ENCODE measurements around the gene LRRC4.

GRCh38 chr7:128044064-128044463 is 12.8 kb upstream of the LRRC4 start:
- TF ChIP-seq, protein P1, sequence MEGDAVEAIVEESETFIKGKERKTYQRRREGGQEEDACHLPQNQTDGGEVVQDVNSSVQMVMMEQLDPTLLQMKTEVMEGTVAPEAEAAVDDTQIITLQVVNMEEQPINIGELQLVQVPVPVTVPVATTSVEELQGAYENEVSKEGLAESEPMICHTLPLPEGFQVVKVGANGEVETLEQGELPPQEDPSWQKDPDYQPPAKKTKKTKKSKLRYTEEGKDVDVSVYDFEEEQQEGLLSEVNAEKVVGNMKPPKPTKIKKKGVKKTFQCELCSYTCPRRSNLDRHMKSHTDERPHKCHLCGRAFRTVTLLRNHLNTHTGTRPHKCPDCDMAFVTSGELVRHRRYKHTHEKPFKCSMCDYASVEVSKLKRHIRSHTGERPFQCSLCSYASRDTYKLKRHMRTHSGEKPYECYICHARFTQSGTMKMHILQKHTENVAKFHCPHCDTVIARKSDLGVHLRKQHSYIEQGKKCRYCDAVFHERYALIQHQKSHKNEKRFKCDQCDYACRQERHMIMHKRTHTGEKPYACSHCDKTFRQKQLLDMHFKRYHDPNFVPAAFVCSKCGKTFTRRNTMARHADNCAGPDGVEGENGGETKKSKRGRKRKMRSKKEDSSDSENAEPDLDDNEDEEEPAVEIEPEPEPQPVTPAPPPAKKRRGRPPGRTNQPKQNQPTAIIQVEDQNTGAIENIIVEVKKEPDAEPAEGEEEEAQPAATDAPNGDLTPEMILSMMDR (IDR thresholded peaks at IDR 0.05), result no peak
- no peak for TF ChIP-seq POLR2A (IDR thresholded peaks at IDR 0.05)
- TF ChIP-seq POLR2AphosphoS5 (IDR thresholded peaks at IDR 0.05), result no peak
- no peak for TF ChIP-seq EP300 (IDR thresholded peaks at IDR 0.05)

All from stomach (tissue), 4 donors.